Mucosa of stomach (tissue), 1 donor: Measurements from ENCODE around the gene TSPAN13.
A peak's percentile ranks its signal among the peaks of the same experiment; 100 is the strongest.

ENCODE experiments used
- H3K27me3 ChIP-seq: one replicate; pipeline ENCODE4 v1.7.0; 2013; ENCODE audit warnings: mild to moderate bottlenecking, low read length; ENCODE audit not compliant: control insufficient read depth, insufficient read depth
- H3K36me3 ChIP-seq: one replicate; pipeline ENCODE4 v1.7.0; 2013; ENCODE audit warnings: low read length; ENCODE audit not compliant: control insufficient read depth, insufficient read depth
- H3K4me1 ChIP-seq: one replicate; pipeline ENCODE4 v1.7.0; 2013; ENCODE audit warnings: mild to moderate bottlenecking, low read length; ENCODE audit not compliant: control insufficient read depth, insufficient read depth
- H3K4me3 ChIP-seq: one replicate; pipeline ENCODE4 v1.7.0; 2013; ENCODE audit warnings: low read length
- H3K9ac ChIP-seq: one replicate; pipeline ENCODE4 v1.7.0; 2013; ENCODE audit warnings: mild to moderate bottlenecking, low read length, moderate library complexity
- H3K9me3 ChIP-seq: one replicate; pipeline ENCODE4 v1.7.0; 2013; ENCODE audit warnings: mild to moderate bottlenecking, low read length, moderate library complexity; ENCODE audit not compliant: control insufficient read depth
- donor health status: Pancreatic carcinoma.

Gene TSPAN13

DNA sequence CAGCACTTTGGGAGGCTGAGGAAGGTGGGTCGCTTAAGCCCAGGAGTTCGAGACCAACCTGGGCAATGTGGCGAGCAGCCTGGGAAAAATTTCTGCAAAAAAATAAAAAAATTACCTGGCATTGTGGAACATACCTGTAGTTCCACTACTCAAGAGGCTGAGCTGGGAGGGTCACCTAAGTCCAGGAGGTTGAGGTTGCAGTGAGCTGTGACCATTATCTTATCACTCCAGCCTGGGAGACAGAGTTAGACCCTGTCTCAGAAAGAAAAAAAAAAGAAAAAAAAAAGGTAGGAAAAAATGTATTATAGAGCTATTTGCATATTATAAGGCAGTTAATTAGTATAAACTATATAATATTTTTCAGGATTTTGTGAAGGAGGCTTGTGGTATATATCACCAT, 11.0 kb upstream of the TSPAN13 start:
- Histone ChIP-seq H3K9me3 (no peaks in the 10 kb centered on the region), H3K27me3 (no peaks in the 10 kb centered on the region), H3K9ac (no peak overlapping the region), H3K4me1 (peaks cover 6% of the 10 kb centered on the region), H3K36me3 (no peaks in the 10 kb centered on the region), H3K4me3 (no peak overlapping the region)

DNA sequence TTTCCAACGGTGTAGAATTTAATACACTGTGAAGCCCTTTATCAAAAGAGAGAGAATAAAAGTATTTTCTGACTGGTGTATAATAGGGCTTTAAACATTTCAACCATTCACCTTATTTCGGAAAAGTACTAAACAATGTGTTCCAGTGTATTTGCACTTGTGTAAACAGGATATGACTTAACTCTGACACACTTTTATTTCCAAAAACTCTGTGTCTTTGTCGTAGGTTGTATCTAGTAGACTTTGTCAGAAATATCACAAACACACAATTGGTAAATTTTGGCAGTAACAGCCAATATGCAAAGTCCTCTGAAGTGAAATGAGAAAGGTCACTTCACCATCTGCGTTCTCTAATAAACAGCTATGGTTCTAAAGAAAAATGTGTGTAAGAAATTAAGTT, 10.3 kb upstream of the TSPAN13 start:
- Histone ChIP-seq H3K9me3 (no peaks in the 10 kb centered on the region), H3K4me1 (peaks cover 6% of the 10 kb centered on the region), H3K9ac (no peak overlapping the region)

DNA sequence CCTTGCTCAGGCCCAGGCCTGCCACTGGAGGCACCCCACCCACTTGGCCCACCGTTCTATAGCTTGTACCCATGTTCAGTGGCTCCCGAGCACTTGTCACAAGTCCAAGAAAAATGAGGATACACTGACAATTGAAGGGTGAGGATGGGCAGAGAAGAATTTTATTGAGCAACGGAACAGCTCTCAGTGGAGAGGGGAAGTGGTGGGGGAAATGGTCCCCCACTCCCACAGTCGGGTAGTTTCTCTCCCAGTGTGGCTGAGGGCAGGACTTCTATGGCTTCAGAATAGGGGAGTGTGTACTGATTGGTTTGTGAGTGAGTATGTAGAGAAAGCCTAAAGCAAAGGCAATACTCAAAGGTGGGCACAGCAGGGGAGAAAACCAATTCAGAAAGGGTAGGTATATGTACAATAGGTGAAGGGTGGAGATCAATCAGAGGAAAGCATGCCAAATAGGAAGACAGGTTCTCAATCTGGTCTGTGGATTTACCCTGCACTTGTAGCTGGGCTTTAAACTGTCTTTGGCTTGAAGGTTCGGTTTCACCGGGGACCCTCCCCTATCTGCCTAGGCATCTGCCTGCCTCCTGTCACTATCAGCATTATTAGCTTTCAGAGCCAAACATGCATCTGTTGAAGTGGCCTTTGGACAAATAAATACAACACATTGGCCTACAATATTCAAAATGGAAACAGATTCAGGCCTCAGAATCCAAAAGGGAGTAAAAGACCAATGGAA, 8.9 kb upstream of the TSPAN13 start:
- Histone ChIP-seq H3K9me3 (no peaks in the 10 kb centered on the region), H3K27me3 (no peaks in the 10 kb centered on the region), H3K4me3 (no peak overlapping the region), H3K36me3 (no peaks in the 10 kb centered on the region), H3K4me1 (peaks cover 6% of the 10 kb centered on the region), H3K9ac (no peak overlapping the region)

More for the DNA sequence above, 10.3 kb upstream of the TSPAN13 start:
- H3K27me3 ChIP-seq, result no peaks in the 10 kb centered on the region
- H3K36me3 ChIP-seq, result no peaks in the 10 kb centered on the region
- H3K4me3 ChIP-seq, result no peak overlapping the region

DNA sequence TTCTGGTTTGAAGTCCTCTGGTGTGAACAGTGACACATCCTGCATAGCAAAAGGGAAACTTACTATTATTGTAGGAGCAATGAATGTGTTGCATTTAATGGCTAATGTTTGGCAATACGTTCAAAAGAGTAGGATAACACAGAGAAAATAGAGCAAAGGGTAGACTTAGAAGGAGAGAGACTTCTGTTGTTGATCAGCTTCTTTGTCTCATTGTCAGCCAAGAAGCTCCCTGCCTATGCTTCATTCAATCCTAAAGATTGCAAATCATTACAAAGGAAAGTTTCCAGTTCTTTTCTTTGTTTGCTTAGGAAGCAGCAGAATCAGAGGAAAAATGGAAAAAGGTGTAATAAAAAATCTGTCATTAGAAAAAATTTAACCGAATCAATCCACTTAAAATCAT, 7.9 kb upstream of the TSPAN13 start:
- H3K9ac ChIP-seq, result no peak overlapping the region
- no peaks in the 10 kb centered on the region for H3K9me3 ChIP-seq
- H3K4me3 ChIP-seq, result no peak overlapping the region
- peaks cover 6% of the 10 kb centered on the region for H3K4me1 ChIP-seq
- no peaks in the 10 kb centered on the region for H3K27me3 ChIP-seq
- H3K36me3 ChIP-seq, result no peaks in the 10 kb centered on the region

DNA sequence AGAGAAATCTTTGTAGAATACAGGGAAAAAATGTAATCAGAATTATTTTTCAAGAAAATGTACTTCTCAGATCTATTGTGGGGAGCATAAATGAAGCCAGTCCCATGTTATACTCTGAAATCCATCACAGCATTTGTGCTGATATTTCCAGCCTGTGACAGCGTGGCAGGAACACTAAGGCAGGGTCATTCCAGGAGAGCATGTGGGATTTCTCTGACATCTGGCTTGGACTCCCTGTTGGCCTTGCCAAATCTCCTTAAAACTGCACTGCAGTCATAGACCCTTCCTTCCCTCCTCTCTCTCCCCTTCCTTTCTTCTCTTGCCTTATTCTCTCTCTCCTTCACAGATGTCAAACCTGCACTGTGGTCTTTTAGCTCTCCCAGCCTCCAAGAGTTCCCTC, 6.5 kb upstream of the TSPAN13 start:
- peaks cover 6% of the 10 kb centered on the region for H3K4me1 ChIP-seq
- H3K27me3 ChIP-seq, result no peaks in the 10 kb centered on the region
- no peaks in the 10 kb centered on the region for H3K36me3 ChIP-seq
- H3K4me3 ChIP-seq, result no peak overlapping the region
- no peaks in the 10 kb centered on the region for H3K9me3 ChIP-seq
- no peak overlapping the region for H3K9ac ChIP-seq

- peak overlapping the region; percentile 11 for H3K4me3 ChIP-seq
- no peaks in the 10 kb centered on the region for H3K4me1 ChIP-seq
- H3K9ac ChIP-seq, result peak overlapping the region; percentile 80
- no peaks in the 10 kb centered on the region for H3K36me3 ChIP-seq
- no peaks in the 10 kb centered on the region for H3K27me3 ChIP-seq
- no peaks in the 10 kb centered on the region for H3K9me3 ChIP-seq
These were observed 639 bp downstream of the TSPAN13 start for GRCh38 chr7:16753932-16754855.

GRCh38 chr7:16754856-16755317, 1.3 kb downstream of the TSPAN13 start:
- H3K9me3 ChIP-seq, result no peaks in the 10 kb centered on the region
- H3K9ac ChIP-seq, result peak overlapping the region; percentile 80

DNA sequence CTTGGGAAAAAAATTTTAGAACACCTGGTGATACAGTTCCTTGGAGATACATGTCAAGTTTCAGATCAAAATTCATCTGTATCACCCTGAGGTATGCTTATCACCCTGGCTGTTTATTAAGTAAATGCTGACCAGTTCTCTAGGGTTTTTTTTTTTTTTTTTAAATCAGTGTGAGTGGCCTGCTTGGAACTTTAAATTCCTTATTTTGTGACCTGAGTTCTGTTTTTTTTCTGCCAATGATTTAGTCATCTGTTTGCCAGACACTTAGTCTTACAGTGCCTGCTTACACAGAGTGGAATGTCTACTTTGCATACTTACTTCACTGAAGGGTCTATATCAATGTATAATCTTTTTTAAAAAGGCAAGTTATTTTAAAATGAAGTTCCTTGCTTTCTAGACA, 1.8 kb downstream of the TSPAN13 start:
- Histone ChIP-seq H3K9ac (peak overlapping the region; percentile 25), H3K36me3 (no peaks in the 10 kb centered on the region), H3K4me3 (no peak overlapping the region), H3K27me3 (no peaks in the 10 kb centered on the region), H3K4me1 (no peaks in the 10 kb centered on the region), H3K9me3 (no peaks in the 10 kb centered on the region)

More at GRCh38 chr7:16754856-16755317, 1.3 kb downstream of the TSPAN13 start:
- Histone ChIP-seq H3K27me3 (no peaks in the 10 kb centered on the region), H3K4me1 (no peaks in the 10 kb centered on the region), H3K4me3 (peak overlapping the region; percentile 11), H3K36me3 (no peaks in the 10 kb centered on the region)

DNA sequence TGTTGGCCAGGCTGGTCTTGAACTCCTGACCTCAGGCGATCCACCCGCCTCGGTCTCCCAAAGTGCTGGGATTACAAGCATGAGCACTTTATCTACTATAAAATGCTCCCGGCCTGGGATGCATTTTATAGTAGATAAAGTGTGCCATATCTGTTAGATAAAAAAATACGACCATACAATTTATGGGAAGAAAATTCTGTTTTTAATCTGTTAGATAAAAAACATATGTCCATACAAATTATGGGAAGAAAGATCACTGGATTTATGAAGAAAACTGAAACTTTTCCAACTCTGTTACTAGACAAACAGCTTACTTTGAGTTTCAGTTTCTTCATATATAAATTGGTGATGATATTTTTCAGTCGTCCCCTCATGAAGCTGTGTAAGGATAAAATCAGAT, 4.5 kb downstream of the TSPAN13 start:
- no peaks in the 10 kb centered on the region for H3K4me1 ChIP-seq
- no peak overlapping the region for H3K9ac ChIP-seq
- no peak overlapping the region for H3K4me3 ChIP-seq
- no peaks in the 10 kb centered on the region for H3K9me3 ChIP-seq
- no peaks in the 10 kb centered on the region for H3K27me3 ChIP-seq
- H3K36me3 ChIP-seq, result no peaks in the 10 kb centered on the region

DNA sequence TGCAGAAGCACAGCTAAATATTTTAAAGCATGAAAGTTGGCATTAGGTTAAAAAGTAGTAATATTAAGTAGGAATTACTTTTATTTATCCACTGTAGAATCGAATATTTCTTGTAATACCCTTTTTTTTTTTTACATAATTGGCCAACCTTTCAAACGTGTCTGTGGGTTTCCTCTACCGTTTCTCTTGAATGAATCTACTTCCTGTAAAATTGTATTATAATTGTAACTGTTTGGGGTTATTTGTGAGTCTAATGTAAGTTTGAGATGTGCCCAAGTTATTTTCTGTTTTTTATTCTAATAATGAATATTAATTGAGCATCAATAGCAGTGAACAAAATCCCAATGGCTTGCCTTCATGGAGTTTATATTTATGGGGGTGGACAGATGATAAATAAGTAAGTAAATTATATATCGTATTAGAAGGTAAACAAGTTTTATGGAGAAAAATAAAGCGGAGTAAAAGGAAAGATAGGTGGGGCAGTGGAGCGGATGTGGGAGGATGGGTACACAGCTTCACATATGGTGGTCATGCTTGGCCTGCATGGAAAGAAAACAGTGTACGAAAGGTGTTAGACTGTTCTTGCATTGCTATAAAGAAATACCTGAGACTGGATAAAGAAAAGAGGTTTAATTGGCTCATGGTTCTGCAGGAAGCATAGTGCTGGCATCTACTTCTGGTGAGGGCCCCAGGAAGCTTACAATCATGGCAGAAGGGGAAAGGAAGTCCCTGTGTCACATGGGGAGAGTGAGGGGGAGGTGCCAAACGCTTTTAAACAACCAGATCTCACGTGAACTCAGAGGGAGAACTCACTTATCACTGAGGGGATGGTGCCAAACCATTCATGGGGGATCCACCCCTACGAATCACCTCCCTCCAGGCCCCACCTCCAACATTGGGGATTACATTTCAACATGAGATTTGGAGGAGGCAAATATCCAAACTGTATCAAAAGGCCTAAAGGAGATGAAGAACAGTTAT, 5.4 kb downstream of the TSPAN13 start:
- H3K9ac ChIP-seq, result no peak overlapping the region
- H3K4me3 ChIP-seq, result no peak overlapping the region
- H3K9me3 ChIP-seq, result no peaks in the 10 kb centered on the region
- H3K36me3 ChIP-seq, result no peaks in the 10 kb centered on the region
- H3K4me1 ChIP-seq, result no peaks in the 10 kb centered on the region
- no peaks in the 10 kb centered on the region for H3K27me3 ChIP-seq

DNA sequence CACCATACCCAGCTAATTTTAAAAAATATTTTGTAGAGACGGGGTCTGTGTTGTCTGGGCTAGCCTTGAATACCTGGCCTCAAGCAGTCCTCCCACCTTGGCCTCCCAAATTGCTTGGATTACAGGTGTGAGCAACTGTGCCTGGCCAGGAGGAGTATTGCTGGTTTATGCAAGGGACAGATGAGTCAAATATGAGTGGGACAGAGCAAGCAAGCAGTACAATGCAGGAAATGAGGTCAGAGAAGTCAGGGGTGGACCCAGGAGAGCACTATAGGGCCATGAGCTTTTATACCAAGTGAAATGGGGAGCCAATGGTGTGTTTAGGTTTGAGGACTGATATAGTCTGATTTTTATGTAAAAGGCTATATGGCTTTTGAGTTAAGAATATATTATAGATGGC, 6.3 kb downstream of the TSPAN13 start:
- Histone ChIP-seq H3K27me3 (no peaks in the 10 kb centered on the region), H3K4me1 (peaks cover under 1% of the 10 kb centered on the region), H3K36me3 (no peaks in the 10 kb centered on the region), H3K9ac (no peak overlapping the region), H3K9me3 (no peaks in the 10 kb centered on the region), H3K4me3 (no peak overlapping the region)
